ENCODE data around the gene PLEKHH3. TPM values are rescaled to one million over a fixed set of nuclear protein-coding genes. Genes with fewer than 3 reads are reported as not detected.

The PLEKHH3 gene
- total RNA-seq, 1 experiment from 2014 or later = 66.3 TPM

- H4K20me1 ChIP-seq (ENCODE audit: insufficient read depth) = no peaks in the 10 kb centered on the region
- ChIA-PET RAD21 (ENCODE audit: low non-redundant PET in 1 of 2, low total read pairs in 2 of 2, uncharacterized antibody in 2 of 2, unreplicated experiment in 2 of 2) (interaction anchor here in 1 of 2 experiments (1.4 kb wide), 1 partner anchor 60 kb away, joined by 3 read pairs; no protein-coding TSS in a partner anchor), CTCF (interaction anchor here (1.3 to 2.3 kb wide), 3 partner anchors 9 to 62 kb away, joined by 4 to 11 read pairs (median 7); partner anchors contain the start of genes RETREG3 and TUBG1), POLR2A (interaction anchor here (1.3 to 1.9 kb wide), 2 partner anchors 9 to 61 kb away, joined by 3 to 8 read pairs; partner anchors contain the start of genes RETREG3 and TUBG1)
- peak overlapping the region; percentile 10; the same call in 1 of the 2 replicates for H3K27ac ChIP-seq (ENCODE audit: low read depth, low read length)
- H3K79me2 ChIP-seq (ENCODE audit: insufficient read depth, low read length) = no peaks in the 10 kb centered on the region
- DNase-seq (ENCODE audit: low read depth, low spot score) (no peak), ATAC-seq (peak; percentile 87)
- intact Hi-C loops (cut with micrococcal nuclease) = no loop called here
- H2AFZ ChIP-seq (ENCODE audit: low read depth, low read length, poor library complexity, severe bottlenecking) = no peak overlapping the region
- no peak overlapping the region for H3K9ac ChIP-seq (ENCODE audit: low read length)
- peaks cover 16 to 21% of the 10 kb centered on the region in 2 experiments for H3K36me3 ChIP-seq (ENCODE audit: control insufficient read depth in 1 of 2, insufficient read depth in 2 of 2, low read length in 2 of 2)
- H3K4me1 ChIP-seq (ENCODE audit: control insufficient read depth in 1 of 2, insufficient read depth in 2 of 2, low read length in 2 of 2) = peaks cover 15 to 27% of the 10 kb centered on the region in 2 experiments
- no TSS peak for BruUV-seq (replicated peaks)
- H3K9me2 ChIP-seq (ENCODE audit: insufficient read depth) = no peaks in the 10 kb centered on the region
- no peaks in the 10 kb centered on the region for H3K27me3 ChIP-seq (ENCODE audit: insufficient read depth, low read length)
- H3K4me3 ChIP-seq (replicated peaks in 1 of 2; ENCODE audit: low read depth in 1 of 2, low read length in 2 of 2) = no peak overlapping the region
- H3K4me2 ChIP-seq (ENCODE audit: low read length) = peak overlapping the region; percentile 31; the same call in 1 of the 2 replicates
- no peaks in the 10 kb centered on the region for H3K9me3 ChIP-seq (ENCODE audit: control insufficient read depth in 1 of 2, insufficient read depth in 1 of 2, low read depth in 1 of 2, low read length in 2 of 2)
- TF ChIP-seq POLR2A (IDR thresholded peaks at IDR 0.05; ENCODE audit: borderline replicate concordance, extremely low read depth, insufficient read depth, insufficient read length) (no peak), EZH2 (IDR thresholded peaks at IDR 0.05) (no peak), ELF1 (IDR thresholded peaks at IDR 0.05; ENCODE audit: borderline replicate concordance, low read depth) (no peak), SRF (IDR thresholded peaks at IDR 0.05; ENCODE audit: low read depth) (no peak), MAX (IDR thresholded peaks at IDR 0.05) (no peak), CEBPB (IDR thresholded peaks at IDR 0.05; ENCODE audit: low read depth) (no peak), YY1 (IDR thresholded peaks at IDR 0.05; ENCODE audit: extremely low read depth, insufficient replicate concordance, low read depth, low read length) (no peak), ATF3 (IDR thresholded peaks at IDR 0.05) (no peak), ZFX (IDR thresholded peaks at IDR 0.05) (no peak), EZH2phosphoT487 (IDR thresholded peaks at IDR 0.05; ENCODE audit: borderline replicate concordance) (no peak), CTCF (IDR thresholded peaks at IDR 0.05 in 2 of 3, conservative IDR thresholded peaks at IDR 0.05 in 1 of 3; ENCODE audit: borderline replicate concordance in 1 of 3, insufficient read depth in 1 of 3, low read depth in 2 of 3, low read length in 2 of 3) (peak; percentile 36 to 95 (median 38)), REST (IDR thresholded peaks at IDR 0.05; ENCODE audit: low read depth) (no peak), ZNF274 (IDR thresholded peaks at IDR 0.05; ENCODE audit: low read depth, low read length) (no peak), JUND (IDR thresholded peaks at IDR 0.05) (no peak), RAD21 (IDR thresholded peaks at IDR 0.05; ENCODE audit: low read depth) (peak; percentile 72), FOSL1 (IDR thresholded peaks at IDR 0.05; ENCODE audit: low read depth) (no peak), EGR1 (IDR thresholded peaks at IDR 0.05; ENCODE audit: low read depth) (no peak), POLR2AphosphoS5 (IDR thresholded peaks at IDR 0.05; ENCODE audit: low read depth, low read length) (peak; percentile 18; the same call in 1 of the 2 replicates), SP1 (IDR thresholded peaks at IDR 0.05; ENCODE audit: low read depth) (no peak), TCF7L2 (IDR thresholded peaks at IDR 0.05; ENCODE audit: borderline replicate concordance, extremely low read depth, insufficient read depth, insufficient read length) (no peak)
Measured at GRCh38 chr17:42618442-42619150, 58.2 kb downstream of the PLEKHH3 start.

All from HCT116 (cell line).